Nasal cavity respiratory epithelium epithelial cell of viscerocranial mucosa (primary cell): ENCODE results near the gene ZNF280D. TPM values are rescaled to one million over a fixed set of nuclear protein-coding genes. Genes with fewer than 3 reads are reported as not detected.

ENCODE experiments used
- total RNA-seq: library from RNA; depleted of rRNA; stranded (reverse); fragments of >200 nt; gene quantifications from 2 replicates; pipeline ENCODE4 v1.2.3, GENCODE V29; 2014

The ZNF280D gene
- 8.2 and 18.7 TPM in 2 replicates for total RNA-seq

GRCh38 chr15:56733136-56734012 is at the start of gene ZNF280D:
Gene ZNF280D (minus strand): TSS chr15:56733509. CDS start chr15:56707109, 26,400 bp downstream.

Other genes starting within 250 kb of the ZNF280D start
- 56.7 and 93.5 TPM in 2 replicates for gene TCF12, start 185.1 kb upstream of the ZNF280D start, total RNA-seq